Measurements from ENCODE around the gene RAB30.

The RAB30 gene

GRCh38 chr11:83088965-83089364 lies 17.3 kb upstream of the RAB30 start:
- Histone ChIP-seq H3K27ac (ENCODE audit: low read depth, low read length) (no peak overlapping the region), H3K4me3 (ENCODE audit: low read length) (no peak overlapping the region), H3K4me1 (ENCODE audit: control insufficient read depth, low read length) (no peaks in the 10 kb centered on the region), H4K20me1 (ENCODE audit: control insufficient read depth, insufficient read depth, low read depth, low read length) (no peaks in the 10 kb centered on the region), H3K27me3 (ENCODE audit: control insufficient read depth, low read length) (no peaks in the 10 kb centered on the region), H3F3A (ENCODE audit: control insufficient read depth, insufficient read depth) (peaks cover 12% of the 10 kb centered on the region), H3K36me3 (ENCODE audit: control insufficient read depth, low read length) (no peaks in the 10 kb centered on the region), H3K9me2 (replicated peaks; ENCODE audit: control insufficient read depth, low read length) (no peaks in the 10 kb centered on the region), H3K9me3 (ENCODE audit: control insufficient read depth, insufficient read depth, low read length) (no peaks in the 10 kb centered on the region), H3K79me2 (ENCODE audit: control insufficient read depth, low read length) (no peaks in the 10 kb centered on the region), H3K4me2 (ENCODE audit: low read length) (no peak overlapping the region)
- TF ChIP-seq EZH2phosphoT487 (IDR thresholded peaks at IDR 0.05; ENCODE audit: borderline replicate concordance, low read length) = no peak
- TF ChIP-seq CTCF (IDR thresholded peaks at IDR 0.05; ENCODE audit: low read depth, low read length, poor library complexity, severe bottlenecking) = no peak

- Histone ChIP-seq H3K4me1 (ENCODE audit: control insufficient read depth, low read length) (no peaks in the 10 kb centered on the region), H4K20me1 (ENCODE audit: control insufficient read depth, insufficient read depth, low read depth, low read length) (no peaks in the 10 kb centered on the region), H3K79me2 (ENCODE audit: control insufficient read depth, low read length) (no peaks in the 10 kb centered on the region), H3K9me3 (ENCODE audit: control insufficient read depth, insufficient read depth, low read length) (no peaks in the 10 kb centered on the region), H3K27me3 (ENCODE audit: control insufficient read depth, low read length) (no peaks in the 10 kb centered on the region), H3K9me2 (replicated peaks; ENCODE audit: control insufficient read depth, low read length) (no peaks in the 10 kb centered on the region), H3K4me3 (ENCODE audit: low read length) (no peak overlapping the region), H3F3A (ENCODE audit: control insufficient read depth, insufficient read depth) (peaks cover 12% of the 10 kb centered on the region), H3K4me2 (ENCODE audit: low read length) (no peak overlapping the region), H3K27ac (ENCODE audit: low read depth, low read length) (no peak overlapping the region), H3K36me3 (ENCODE audit: control insufficient read depth, low read length) (peaks cover 4% of the 10 kb centered on the region)
- TF ChIP-seq EZH2phosphoT487 (IDR thresholded peaks at IDR 0.05; ENCODE audit: borderline replicate concordance, low read length) (no peak), CTCF (IDR thresholded peaks at IDR 0.05; ENCODE audit: low read depth, low read length, poor library complexity, severe bottlenecking) (peak; percentile 24)
Measured at GRCh38 chr11:83087035-83087434, 15.3 kb upstream of the RAB30 start.

GRCh38 chr11:83079820-83080219 lies 8.1 kb upstream of the RAB30 start:
- Histone ChIP-seq H3K36me3 (ENCODE audit: control insufficient read depth, low read length) (peaks cover 58% of the 10 kb centered on the region), H3K79me2 (ENCODE audit: control insufficient read depth, low read length) (peaks cover 24% of the 10 kb centered on the region), H3K27ac (ENCODE audit: low read depth, low read length) (no peak overlapping the region), H3K4me1 (ENCODE audit: control insufficient read depth, low read length) (peaks cover 11% of the 10 kb centered on the region), H3K9me2 (replicated peaks; ENCODE audit: control insufficient read depth, low read length) (no peaks in the 10 kb centered on the region), H4K20me1 (ENCODE audit: control insufficient read depth, insufficient read depth, low read depth, low read length) (no peaks in the 10 kb centered on the region), H3F3A (ENCODE audit: control insufficient read depth, insufficient read depth) (peaks cover 14% of the 10 kb centered on the region), H3K4me3 (ENCODE audit: low read length) (no peak overlapping the region), H3K9me3 (ENCODE audit: control insufficient read depth, insufficient read depth, low read length) (no peaks in the 10 kb centered on the region), H3K27me3 (ENCODE audit: control insufficient read depth, low read length) (no peaks in the 10 kb centered on the region), H3K4me2 (ENCODE audit: low read length) (no peak overlapping the region)
- TF ChIP-seq CTCF (IDR thresholded peaks at IDR 0.05; ENCODE audit: low read depth, low read length, poor library complexity, severe bottlenecking) = no peak
- no peak for TF ChIP-seq EZH2phosphoT487 (IDR thresholded peaks at IDR 0.05; ENCODE audit: borderline replicate concordance, low read length)

- H3F3A ChIP-seq (ENCODE audit: control insufficient read depth, insufficient read depth) = peaks cover 10% of the 10 kb centered on the region
- no peak overlapping the region for H3K4me3 ChIP-seq (ENCODE audit: low read length)
- H3K36me3 ChIP-seq (ENCODE audit: control insufficient read depth, low read length) = peaks cover 73% of the 10 kb centered on the region
- no peak overlapping the region for H3K27ac ChIP-seq (ENCODE audit: low read depth, low read length)
- H4K20me1 ChIP-seq (ENCODE audit: control insufficient read depth, insufficient read depth, low read depth, low read length) = no peaks in the 10 kb centered on the region
- no peaks in the 10 kb centered on the region for H3K27me3 ChIP-seq (ENCODE audit: control insufficient read depth, low read length)
- H3K9me2 ChIP-seq (replicated peaks; ENCODE audit: control insufficient read depth, low read length) = no peaks in the 10 kb centered on the region
- H3K4me1 ChIP-seq (ENCODE audit: control insufficient read depth, low read length) = peaks cover 27% of the 10 kb centered on the region
- peaks cover 40% of the 10 kb centered on the region for H3K79me2 ChIP-seq (ENCODE audit: control insufficient read depth, low read length)
- no peaks in the 10 kb centered on the region for H3K9me3 ChIP-seq (ENCODE audit: control insufficient read depth, insufficient read depth, low read length)
- TF ChIP-seq EZH2phosphoT487 (IDR thresholded peaks at IDR 0.05; ENCODE audit: borderline replicate concordance, low read length) (no peak), CTCF (IDR thresholded peaks at IDR 0.05; ENCODE audit: low read depth, low read length, poor library complexity, severe bottlenecking) (no peak)
- H3K4me2 ChIP-seq (ENCODE audit: low read length) = no peak overlapping the region
Measured at GRCh38 chr11:83078269-83078668, 6.6 kb upstream of the RAB30 start.

All from DOHH2 (cell line).